Smooth muscle cell (in vitro differentiated cells): ENCODE data around the gene DEPDC5. TPM values are rescaled to one million over a fixed set of nuclear protein-coding genes. Genes with fewer than 3 reads are reported as not detected.

Source experiments
- DNase-seq: peaks from one replicate; lab custom pipeline; 2025; ENCODE audit not compliant: unreplicated experiment; lab: John Stamatoyannopoulos, UW
- H2AFZ ChIP-seq: fragments of 200-600 bp; sonication (generic); 2 replicates; pipeline ENCODE4 v1.6.0; 2016; ENCODE audit warnings: antibody characterized with exemption, low read depth, mild to moderate bottlenecking
- H3F3A ChIP-seq: fragments of 200-600 bp; sonication (generic); 2 replicates; pipeline ENCODE4 v1.6.0; 2017; ENCODE audit warnings: antibody characterized with exemption, low read depth
- H3K27ac ChIP-seq: fragments of 200-600 bp; sonication (generic); 2 replicates; pipeline ENCODE4 v1.5.1; 2016; ENCODE audit warnings: low read depth, mild to moderate bottlenecking
- H3K27me3 ChIP-seq: fragments of 200-600 bp; sonication (generic); 2 replicates; pipeline ENCODE4 v1.6.1; 2016; ENCODE audit warnings: low read depth, mild to moderate bottlenecking
- H3K36me3 ChIP-seq: fragments of 200-600 bp; sonication (generic); 2 replicates; pipeline ENCODE4 v1.5.1; 2016; ENCODE audit warnings: low read depth
- H3K4me1 ChIP-seq: fragments of 200-600 bp; sonication (generic); 2 replicates; pipeline ENCODE4 v1.5.1; 2016; ENCODE audit warnings: low read depth
- H3K4me2 ChIP-seq: fragments of 200-600 bp; sonication (generic); 2 replicates; pipeline ENCODE4 v1.6.0; 2016; ENCODE audit warnings: mild to moderate bottlenecking
- H3K4me3 ChIP-seq: fragments of 200-600 bp; sonication (generic); 2 replicates; pipeline ENCODE4 v1.5.1; 2016; ENCODE audit warnings: mild to moderate bottlenecking
- H3K79me2 ChIP-seq: fragments of 200-600 bp; sonication (generic); 2 replicates; pipeline ENCODE4 v1.6.0; 2016; ENCODE audit warnings: low read depth, mild to moderate bottlenecking
- H3K9ac ChIP-seq: fragments of 200-600 bp; sonication (generic); 2 replicates; pipeline ENCODE4 v1.6.0; 2016; ENCODE audit warnings: low read depth
- H3K9me3 ChIP-seq: fragments of 200-600 bp; sonication (generic); replicated peaks from 2 replicates; pipeline ENCODE4 v1.5.1; 2016; ENCODE audit warnings: low read depth
- H4K20me1 ChIP-seq: fragments of 200-600 bp; sonication (generic); 2 replicates; pipeline ENCODE4 v1.6.0; 2016; ENCODE audit warnings: low read depth
- CTCF ChIP-seq: fragments of 200-600 bp; sonication (generic); IDR thresholded peaks from 2 replicates; pipeline ENCODE4 v1.5.1; 2017; ENCODE audit warnings: borderline replicate concordance, mild to moderate bottlenecking, antibody characterized with exemption; ENCODE audit not compliant: insufficient read depth, poor library complexity, severe bottlenecking
- WGBS: methylation state at CpG from one replicate; pipeline ENCODE4 v1.1.7; 2016; ENCODE audit warnings: low lambda C conversion rate; 5-methylcytosine and 5-hydroxymethylcytosine counted together
- polyA plus RNA-seq: library from polyadenylated mRNA; unstranded; fragments of >200 nt; fragmentation: Nextera tagmentation; extraction: Ambion mirVana; gene quantifications from 2 replicates; pipeline ENCODE4 v1.2.1, GENCODE V29; 2016
- total RNA-seq: library from RNA; depleted of rRNA; stranded (reverse); fragments of >200 nt; gene quantifications from 2 replicates; pipeline ENCODE4 v1.2.3, GENCODE V29; 2014

DEPDC5 gene
- total and polyA plus RNA-seq, 2 experiments from 2014 or later = 8.5 to 11.6 TPM

GRCh38 chr22:31871480-31871879 is 117.7 kb downstream of the DEPDC5 start:
- TF ChIP-seq CTCF = no peak
- Histone ChIP-seq H3K27ac (peak overlapping the region; percentile 49), H3K4me1 (no peaks in the 10 kb centered on the region), H3K9me3 (no peaks in the 10 kb centered on the region), H3K79me2 (no peaks in the 10 kb centered on the region), H3K36me3 (peaks cover 6% of the 10 kb centered on the region), H4K20me1 (no peaks in the 10 kb centered on the region), H3K27me3 (no peaks in the 10 kb centered on the region), H3F3A (no peaks in the 10 kb centered on the region), H3K9ac (no peak overlapping the region), H3K4me3 (no peak overlapping the region), H3K4me2 (no peak overlapping the region), H2AFZ (no peak overlapping the region)
- no peak for DNase-seq
- WGBS = 97% methylated on average over 4 of the region's 4 CpGs

- WGBS = 88% methylated on average over 4 of the region's 4 CpGs
Measured at GRCh38 chr22:31872209-31872608, 118.4 kb downstream of the DEPDC5 start.

GRCh38 chr22:31874821-31875220 is 121.0 kb downstream of the DEPDC5 start:
- Histone ChIP-seq H3K27me3 (no peaks in the 10 kb centered on the region), H3F3A (no peaks in the 10 kb centered on the region), H4K20me1 (no peaks in the 10 kb centered on the region), H3K27ac (no peak overlapping the region), H3K4me2 (no peak overlapping the region), H3K9me3 (no peaks in the 10 kb centered on the region), H3K9ac (no peak overlapping the region), H2AFZ (no peak overlapping the region), H3K4me1 (no peaks in the 10 kb centered on the region), H3K4me3 (no peak overlapping the region), H3K79me2 (no peaks in the 10 kb centered on the region), H3K36me3 (peaks cover 6% of the 10 kb centered on the region)
- 95% methylated on average over 3 of the region's 3 CpGs for WGBS
- DNase-seq = no peak
- no peak for TF ChIP-seq CTCF

More at GRCh38 chr22:31872209-31872608, 118.4 kb downstream of the DEPDC5 start:
- H2AFZ ChIP-seq = no peak overlapping the region
- H3K9me3 ChIP-seq = no peaks in the 10 kb centered on the region
- H3K27me3 ChIP-seq = no peaks in the 10 kb centered on the region
- H3K27ac ChIP-seq = no peak overlapping the region
- no peak for DNase-seq
- no peak overlapping the region for H3K9ac ChIP-seq
- peaks cover 6% of the 10 kb centered on the region for H3K36me3 ChIP-seq
- no peaks in the 10 kb centered on the region for H4K20me1 ChIP-seq
- no peak overlapping the region for H3K4me3 ChIP-seq
- H3F3A ChIP-seq = no peaks in the 10 kb centered on the region
- H3K4me1 ChIP-seq = no peaks in the 10 kb centered on the region
- H3K79me2 ChIP-seq = no peaks in the 10 kb centered on the region
- no peak overlapping the region for H3K4me2 ChIP-seq
- no peak for TF ChIP-seq CTCF

- no peaks in the 10 kb centered on the region for H3K27me3 ChIP-seq
- H4K20me1 ChIP-seq = no peaks in the 10 kb centered on the region
- H3K4me3 ChIP-seq = no peak overlapping the region
- H3K79me2 ChIP-seq = no peaks in the 10 kb centered on the region
- H3K9me3 ChIP-seq = no peaks in the 10 kb centered on the region
- H3K27ac ChIP-seq = no peak overlapping the region
- no peaks in the 10 kb centered on the region for H3F3A ChIP-seq
- no peak overlapping the region for H3K9ac ChIP-seq
- WGBS = 95% methylated on average over 12 of the region's 12 CpGs
- H3K36me3 ChIP-seq = peaks cover 6% of the 10 kb centered on the region
- no peak for TF ChIP-seq CTCF
- no peak overlapping the region for H2AFZ ChIP-seq
- no peak overlapping the region for H3K4me2 ChIP-seq
- no peak for DNase-seq
- H3K4me1 ChIP-seq = no peaks in the 10 kb centered on the region
Measured at GRCh38 chr22:31876156-31876920, 122.5 kb downstream of the DEPDC5 start.
